Coronary artery (tissue), 2 donors: Measurements from ENCODE around the gene SH3TC2.

ENCODE experiments used
- DNase-seq: peaks from one replicate; pipeline ENCODE4 v3.0.0-alpha.2; 2017; ENCODE audit warnings: low spot score
- H3K27ac ChIP-seq, 2 donors: fragments of 200-600 bp; sonication (generic); one replicate each; pipeline ENCODE4 v1.5.1; 2016 to 2019
- H3K4me3 ChIP-seq: fragments of 200-600 bp; sonication (generic); 2 replicates; pipeline ENCODE4 v1.5.1; 2016; ENCODE audit warnings: mild to moderate bottlenecking, moderate library complexity
- CTCF ChIP-seq: fragments of 200-600 bp; sonication (generic); IDR thresholded peaks from one replicate; pipeline ENCODE4 v1.5.1; 2019; ENCODE audit warnings: antibody characterized with exemption

The SH3TC2 gene

GRCh38 chr5:148988328-148988727 is 74.5 kb downstream of the SH3TC2 start:
- no peak overlapping the region for H3K27ac ChIP-seq
- no peak for TF ChIP-seq CTCF
- no peak for DNase-seq
- H3K4me3 ChIP-seq: no peak overlapping the region

GRCh38 chr5:148986636-148987035 is 76.2 kb downstream of the SH3TC2 start:
- TF ChIP-seq CTCF: no peak
- H3K4me3 ChIP-seq: no peak overlapping the region
- no peak for DNase-seq
- H3K27ac ChIP-seq: no peak overlapping the region

- DNase-seq: no peak
- TF ChIP-seq CTCF: no peak
- H3K27ac ChIP-seq: no peak overlapping the region
- no peak overlapping the region for H3K4me3 ChIP-seq
Measured at GRCh38 chr5:148984345-148984744, 78.5 kb downstream of the SH3TC2 start.

- H3K4me3 ChIP-seq: no peak overlapping the region
- TF ChIP-seq CTCF: no peak
- H3K27ac ChIP-seq: no peak overlapping the region
Measured at GRCh38 chr5:148981353-148981752, 81.5 kb downstream of the SH3TC2 start.

GRCh38 chr5:148980731-148981130 is 82.1 kb downstream of the SH3TC2 start:
- no peak overlapping the region for H3K27ac ChIP-seq
- no peak for DNase-seq
- no peak for TF ChIP-seq CTCF
- no peak overlapping the region for H3K4me3 ChIP-seq

More at GRCh38 chr5:148981353-148981752, 81.5 kb downstream of the SH3TC2 start:
- no peak for DNase-seq

GRCh38 chr5:148979083-148979723 is 83.7 kb downstream of the SH3TC2 start:
- no peak for DNase-seq
- Histone ChIP-seq H3K4me3 (no peak overlapping the region), H3K27ac (no peak overlapping the region)
- TF ChIP-seq CTCF: no peak

GRCh38 chr5:148978370-148979082 is 84.3 kb downstream of the SH3TC2 start:
- DNase-seq: no peak
- no peak for TF ChIP-seq CTCF
- H3K27ac ChIP-seq: no peak overlapping the region
- no peak overlapping the region for H3K4me3 ChIP-seq
